Activated CD8-positive, alpha-beta memory T cell treated with anti-CD3 and anti-CD28 coated beads for 1 hour (primary cell): ENCODE results near the gene AS3MT.
"Not testable (repeated sequence)": the region's sequence is repeated elsewhere in the genome, so short reads cannot be mapped to it uniquely, and the experiment has no call there.

Experiments
- DNase-seq, 2 donors: peaks; one replicate each; pipeline ENCODE4 v3.0.0-alpha.2; 2020; ENCODE audit warnings: low read depth in 1 of 2; ENCODE audit errors: extremely low read depth in 1 of 2

Gene AS3MT, protein sequence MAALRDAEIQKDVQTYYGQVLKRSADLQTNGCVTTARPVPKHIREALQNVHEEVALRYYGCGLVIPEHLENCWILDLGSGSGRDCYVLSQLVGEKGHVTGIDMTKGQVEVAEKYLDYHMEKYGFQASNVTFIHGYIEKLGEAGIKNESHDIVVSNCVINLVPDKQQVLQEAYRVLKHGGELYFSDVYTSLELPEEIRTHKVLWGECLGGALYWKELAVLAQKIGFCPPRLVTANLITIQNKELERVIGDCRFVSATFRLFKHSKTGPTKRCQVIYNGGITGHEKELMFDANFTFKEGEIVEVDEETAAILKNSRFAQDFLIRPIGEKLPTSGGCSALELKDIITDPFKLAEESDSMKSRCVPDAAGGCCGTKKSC

DNA sequence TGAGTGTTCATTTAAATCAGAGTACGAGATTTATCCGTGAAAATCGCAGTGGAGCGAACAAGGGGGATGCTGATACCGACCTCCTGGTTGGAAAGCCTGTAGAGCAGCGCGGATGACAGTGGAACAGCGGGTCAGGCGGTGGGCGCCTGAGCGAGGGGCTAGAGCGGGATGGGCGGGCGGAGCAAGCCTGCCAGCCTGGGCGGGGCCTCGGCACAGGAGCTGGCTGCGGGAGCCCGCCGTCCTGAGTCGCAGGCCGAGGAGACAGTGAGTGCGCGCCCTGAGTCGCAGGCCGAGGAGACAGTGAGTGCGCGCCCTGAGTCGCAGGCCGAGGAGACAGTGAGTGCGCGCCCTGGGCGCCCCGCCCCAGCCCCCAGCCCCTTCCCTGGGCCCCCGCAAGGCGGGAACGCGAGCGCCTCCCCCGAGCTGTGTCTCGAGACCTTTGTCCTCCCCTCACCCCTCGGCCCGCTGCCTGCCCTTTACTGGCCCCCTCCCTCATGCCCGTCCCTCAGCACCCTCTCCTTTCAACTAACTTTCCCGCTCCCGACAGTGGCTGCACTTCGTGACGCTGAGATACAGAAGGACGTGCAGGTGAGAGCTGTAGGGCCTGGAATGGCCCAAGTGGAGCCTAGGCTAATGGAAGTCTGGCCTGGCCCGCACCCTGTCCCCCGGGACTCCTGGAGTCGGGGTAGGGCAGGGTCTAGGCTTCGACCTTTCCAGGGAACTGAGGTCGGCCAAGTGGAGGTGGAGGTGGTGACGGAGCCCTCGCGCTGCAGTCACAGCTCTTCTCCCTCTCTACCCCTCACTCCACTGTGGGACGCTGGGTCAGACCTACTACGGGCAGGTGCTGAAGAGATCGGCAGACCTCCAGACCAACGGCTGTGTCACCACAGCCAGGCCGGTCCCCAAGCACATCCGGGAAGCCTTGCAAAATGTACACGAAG lies at the start of gene AS3MT:
TSS of gene AS3MT (plus strand) at position 213 of the 941 bp plus-strand sequence. CDS start at position 336, 123 bp downstream.
- DNase-seq, result no peak

DNA sequence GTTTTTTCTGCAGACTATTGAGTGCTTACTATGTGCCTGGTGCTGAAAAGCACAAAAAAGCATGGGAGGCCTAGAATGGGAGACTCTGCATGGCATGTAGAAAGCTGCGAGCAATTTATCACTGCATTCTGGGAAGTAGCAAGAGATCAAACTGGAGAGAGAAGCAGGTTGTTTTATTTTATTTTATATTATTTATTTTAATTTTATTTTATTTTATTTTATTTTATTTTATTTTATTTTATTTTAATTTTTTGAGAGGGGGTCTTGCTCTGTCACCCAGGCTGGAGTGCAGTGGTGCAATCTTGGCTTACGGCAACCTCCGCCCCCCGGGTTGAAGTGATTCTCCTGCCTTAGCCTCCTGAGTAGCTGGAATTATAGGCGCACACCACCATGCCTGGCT lies 49.3 kb upstream of the AS3MT start:
- not testable (repeated sequence) for DNase-seq

DNA sequence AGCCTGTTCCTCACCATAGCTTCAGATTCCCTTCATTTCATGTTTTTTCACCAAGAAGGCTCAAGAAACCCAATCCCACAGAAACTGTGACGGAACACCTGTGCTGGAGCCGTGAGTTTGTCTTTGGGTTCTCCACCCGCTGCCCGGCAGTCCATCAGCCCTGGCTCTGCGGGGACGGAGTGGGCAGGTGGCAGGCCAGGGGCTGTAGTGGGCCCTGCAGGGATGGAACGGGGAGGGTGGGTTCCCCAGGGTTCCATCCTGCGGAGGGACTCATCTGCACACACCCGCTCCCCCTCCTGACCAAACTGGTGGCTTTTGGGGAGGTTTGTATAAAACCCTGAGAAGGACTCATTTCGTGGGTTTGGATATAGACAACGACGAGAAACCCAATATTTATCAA lies 47.0 kb upstream of the AS3MT start:
- no peak for DNase-seq

DNA sequence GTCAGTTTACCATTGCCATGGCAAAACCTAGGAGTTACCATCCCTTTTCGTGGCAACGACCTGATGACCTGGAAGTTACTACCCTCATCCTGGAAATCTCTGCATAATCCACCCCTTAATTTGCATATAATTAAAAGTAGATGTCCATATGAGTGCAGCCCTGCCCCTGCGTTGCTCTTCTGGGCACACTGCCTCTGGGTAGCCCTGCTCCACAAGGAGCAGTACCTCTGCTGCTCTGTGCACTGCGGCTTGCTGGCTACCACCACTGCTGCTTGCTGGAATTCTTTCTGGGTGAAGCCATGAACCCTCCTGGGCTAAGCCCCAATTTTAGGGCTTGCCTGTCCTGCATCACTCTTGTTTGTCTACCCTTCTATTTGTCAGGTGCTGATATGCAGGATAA lies 44.6 kb upstream of the AS3MT start:
- no peak for DNase-seq

DNA sequence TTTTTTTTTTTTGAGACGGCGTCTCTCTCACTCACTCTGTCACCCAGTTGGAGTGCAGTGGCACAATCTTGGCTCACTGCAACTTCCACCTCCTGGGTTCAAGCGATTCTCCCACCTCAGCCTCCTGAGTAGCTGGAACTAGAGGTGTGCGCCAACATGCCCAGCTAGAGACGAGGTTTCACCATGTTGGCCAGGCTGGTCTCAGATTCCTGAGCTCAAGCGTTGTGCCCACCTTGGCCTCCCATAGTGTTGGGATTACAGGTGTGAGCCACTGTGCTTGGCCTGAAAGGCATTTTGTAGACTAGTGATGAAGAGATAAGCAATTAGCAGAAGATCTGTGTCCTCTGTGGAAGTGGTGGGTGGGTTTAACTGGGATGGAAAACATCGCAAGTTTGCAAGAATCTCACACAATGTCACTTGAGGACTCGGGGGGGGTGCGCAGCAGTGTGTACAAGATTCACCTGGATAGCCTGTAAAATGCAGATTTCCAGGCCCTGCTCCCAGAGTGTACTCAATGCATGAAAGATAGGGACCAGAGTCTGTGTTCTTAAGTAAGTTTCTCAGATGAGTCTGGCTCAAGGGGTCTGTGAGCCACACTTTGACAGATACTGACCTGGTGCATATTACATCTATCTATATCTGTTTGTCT lies 43.0 kb upstream of the AS3MT start:
- DNase-seq, result no peak

DNA sequence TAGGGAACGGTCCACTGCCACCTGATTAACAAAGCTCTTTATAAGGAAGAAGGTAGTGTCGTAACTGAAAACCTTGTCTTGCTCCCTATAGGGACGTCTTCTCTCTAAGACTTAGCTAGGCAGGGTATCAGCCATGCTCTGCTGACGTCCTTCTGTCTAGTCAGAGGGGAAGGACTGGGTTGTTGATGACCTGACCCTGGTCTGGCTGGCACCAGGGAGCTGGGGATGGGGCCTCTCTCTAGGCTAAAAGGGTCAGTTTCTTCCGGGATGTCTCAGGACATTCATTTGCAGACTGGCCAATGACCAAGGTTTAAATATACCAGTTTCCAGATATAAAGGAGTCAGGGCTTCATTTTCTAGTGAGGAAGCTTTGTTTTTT lies 41.7 kb upstream of the AS3MT start:
- no peak for DNase-seq

DNA sequence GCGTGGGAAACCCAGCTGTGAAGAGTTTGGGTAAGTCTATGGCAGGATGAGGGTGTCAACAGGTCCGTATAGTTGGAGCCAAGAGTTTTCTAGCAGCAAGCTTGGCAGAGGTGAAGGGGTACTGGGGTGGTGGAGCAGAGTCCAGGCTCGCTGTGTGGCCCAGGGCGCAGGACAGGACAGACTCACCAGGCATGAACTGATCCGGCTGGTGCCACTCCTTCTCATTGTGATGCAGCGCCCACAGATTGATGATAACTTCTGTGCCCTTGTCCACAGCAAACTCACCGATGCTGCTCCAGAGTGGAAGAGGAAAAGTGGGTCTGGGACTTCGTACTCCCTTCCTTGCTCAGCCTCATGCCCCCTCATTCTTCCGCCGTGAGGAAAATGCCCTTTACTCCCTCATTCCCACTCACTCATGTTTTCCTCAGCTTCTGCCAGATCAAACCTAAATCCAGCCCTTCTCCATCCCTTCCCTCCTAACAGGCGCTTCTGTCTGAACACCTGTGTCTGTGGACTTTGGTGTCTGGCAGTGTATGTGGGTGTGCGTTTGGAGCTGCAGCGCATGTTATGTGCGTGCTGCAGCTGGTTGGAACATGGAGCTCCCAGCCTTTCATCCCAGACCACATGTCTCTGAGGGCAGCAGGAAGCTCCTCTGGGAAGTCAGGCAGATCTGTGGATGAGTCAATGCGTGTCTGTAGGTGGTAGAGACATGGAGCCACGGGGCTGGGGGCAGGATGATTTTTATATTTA lies 37.8 kb upstream of the AS3MT start:
- no peak for DNase-seq

DNA sequence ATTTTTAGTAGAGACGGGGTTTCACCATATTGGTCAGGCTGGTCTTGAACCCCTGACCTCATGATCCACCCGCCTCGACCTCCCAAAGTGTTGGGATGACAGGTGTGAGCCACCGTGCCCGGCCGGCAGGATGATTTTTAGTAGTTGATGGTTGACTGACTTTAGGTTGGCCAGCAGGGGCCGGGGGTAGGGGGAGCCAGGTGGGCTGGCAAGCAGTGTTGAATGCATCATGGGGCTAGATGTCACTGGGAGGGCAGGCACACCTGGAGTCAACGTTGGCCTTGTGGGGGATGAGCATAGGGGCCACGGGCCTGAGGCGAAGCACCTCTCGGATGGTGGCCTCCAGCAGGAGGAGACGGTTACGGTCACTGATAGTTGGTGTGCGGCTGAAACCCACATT lies 37.0 kb upstream of the AS3MT start:
- no peak for DNase-seq

DNA sequence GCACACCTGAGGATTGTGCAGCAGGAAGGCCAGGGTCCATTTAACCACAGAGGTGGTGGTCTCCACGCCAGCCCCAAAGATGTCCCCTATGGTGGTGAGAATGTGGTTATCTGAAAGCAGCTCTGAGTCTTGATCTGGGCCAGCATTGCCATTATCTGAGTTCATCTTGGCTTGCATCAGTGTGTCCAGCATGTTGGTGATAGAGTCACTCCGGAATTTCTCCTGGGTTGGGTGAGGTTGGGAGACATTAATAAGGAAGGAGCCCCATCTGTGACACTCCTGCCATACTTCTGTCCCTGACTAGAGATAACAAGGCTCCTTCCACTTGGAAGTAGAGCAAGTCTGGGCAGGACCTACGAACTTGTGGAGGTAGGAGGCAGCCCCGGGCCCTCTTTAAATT lies 36.3 kb upstream of the AS3MT start:
- no peak for DNase-seq

DNA sequence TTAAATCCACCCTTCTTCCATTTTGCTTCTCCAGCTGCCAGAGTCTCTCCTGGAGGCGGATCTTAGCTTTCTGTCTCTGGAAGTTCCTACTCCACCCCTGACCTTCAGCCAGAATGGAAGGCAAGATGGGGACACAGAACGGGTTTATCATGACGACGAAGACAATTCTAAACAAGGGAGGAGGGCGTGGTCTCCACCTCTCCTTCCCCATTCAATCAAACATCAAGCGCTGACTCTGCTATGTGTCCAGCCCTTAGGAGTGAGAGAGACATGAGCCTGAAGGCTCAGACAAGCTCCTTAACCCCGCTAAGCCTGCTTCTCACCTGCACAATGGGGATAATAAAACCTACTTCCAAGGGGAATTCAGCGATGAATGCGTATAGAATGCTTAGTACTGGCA lies 35.1 kb upstream of the AS3MT start:
- no peak for DNase-seq

DNA sequence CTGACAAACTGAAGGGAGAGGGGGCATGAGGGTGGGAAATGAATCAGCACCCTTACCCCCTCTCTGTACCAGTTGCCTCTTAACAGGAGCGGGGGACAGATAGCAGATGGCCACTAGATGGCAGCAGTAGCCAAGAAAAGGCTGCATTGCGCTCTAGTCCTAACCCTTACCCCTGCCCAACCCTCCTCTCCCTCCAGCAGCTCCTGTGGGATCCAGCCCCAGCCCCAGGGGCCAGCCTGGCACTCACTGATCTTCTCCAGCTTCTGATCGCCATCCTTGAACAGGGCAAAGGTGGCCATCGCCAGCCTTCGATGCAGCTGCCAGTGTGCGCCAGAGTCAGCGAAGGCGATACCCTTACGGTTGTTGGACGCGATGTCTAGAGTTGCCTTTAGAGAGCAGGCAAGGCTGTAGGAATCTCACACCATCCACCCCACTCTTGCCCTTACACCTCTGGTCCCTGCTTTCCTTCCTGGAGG lies 34.2 kb upstream of the AS3MT start:
- DNase-seq, result peak; percentile 49 to 61

DNA sequence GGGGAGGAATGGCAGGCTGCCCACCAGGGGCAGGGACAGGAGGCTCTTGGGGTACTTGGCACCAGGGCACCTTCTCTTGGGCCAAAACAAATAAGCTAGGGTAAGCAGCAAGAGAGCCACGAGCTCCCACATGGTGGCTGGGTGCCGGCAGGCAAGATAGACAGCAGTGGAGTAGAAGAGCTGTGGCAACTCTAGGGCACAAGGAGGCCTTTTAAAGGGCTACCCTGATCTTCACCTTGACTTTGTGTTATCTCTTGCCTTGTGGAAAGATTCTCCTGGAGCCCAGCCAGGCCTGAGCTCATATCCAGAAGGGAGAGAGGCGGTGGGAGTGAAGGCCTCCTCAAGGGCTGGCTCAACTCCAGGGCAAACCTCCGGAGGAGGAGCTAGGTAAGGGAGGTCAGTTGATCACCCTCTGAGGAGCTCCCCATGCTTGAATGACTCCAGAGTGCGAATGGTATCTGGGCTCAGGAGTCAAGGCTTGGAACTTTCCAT lies 32.0 kb upstream of the AS3MT start, which contains the start of gene CYP17A1:
TSS of gene CYP17A1 (minus strand) at position 184 of the 492 bp plus-strand sequence. CDS start at position 132, 52 bp downstream.
- no peak for DNase-seq

DNA sequence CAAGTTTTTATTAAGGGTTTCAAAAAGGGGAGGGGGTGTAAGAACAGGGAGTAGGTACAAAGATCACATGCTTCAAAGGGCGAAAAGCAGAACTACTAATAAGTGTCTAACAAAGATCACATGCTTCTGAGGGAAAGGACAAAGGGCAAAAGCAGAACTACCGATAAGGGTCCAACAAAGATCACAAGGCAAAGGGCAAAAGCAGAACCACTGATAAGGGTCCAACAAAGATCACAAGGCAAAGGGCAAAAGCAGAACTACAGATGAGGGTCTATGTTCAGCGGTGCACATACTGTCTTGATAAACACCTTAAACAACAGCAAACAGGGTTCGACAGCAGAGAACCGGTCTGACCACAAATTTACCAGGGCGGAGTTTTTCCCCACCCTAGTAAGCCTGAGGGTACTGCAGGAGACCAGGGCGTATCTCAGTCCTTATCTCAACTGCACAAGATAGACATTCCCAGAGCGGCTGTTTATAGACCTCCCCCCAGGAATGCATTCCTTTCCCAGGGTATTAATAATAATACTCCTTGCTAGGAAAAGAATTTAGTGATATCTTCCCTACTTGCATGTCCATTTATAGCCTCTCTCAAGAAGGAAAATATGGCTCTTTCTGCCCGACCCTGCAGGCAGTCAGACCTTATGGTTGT lies 30.9 kb upstream of the AS3MT start:
- DNase-seq, result not testable (repeated sequence)

DNA sequence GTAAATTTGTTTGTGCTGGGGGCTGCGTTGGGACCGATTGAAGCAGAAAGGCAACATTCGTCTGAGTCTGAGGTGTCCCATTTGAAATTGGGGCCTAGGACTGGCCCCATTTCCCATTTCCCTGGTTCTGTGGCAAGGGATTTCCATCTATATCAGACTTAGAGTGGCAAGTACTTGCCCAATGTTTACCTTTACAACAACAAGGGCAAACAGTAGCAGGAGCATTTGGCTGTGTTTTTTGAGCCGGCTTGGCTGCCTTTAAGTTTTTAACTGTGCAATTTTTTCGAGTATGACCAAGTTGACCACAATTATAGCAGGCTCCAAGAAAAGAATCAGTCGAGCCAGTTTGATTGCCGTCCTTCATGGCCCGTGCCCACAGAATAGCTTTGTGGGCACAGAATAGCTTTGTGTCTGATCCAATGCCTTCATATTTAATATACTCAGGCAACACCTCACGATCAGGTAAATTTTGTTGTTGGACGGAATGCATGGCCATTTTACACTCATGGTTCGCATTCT lies 27.4 kb upstream of the AS3MT start:
- no peak for DNase-seq

DNA sequence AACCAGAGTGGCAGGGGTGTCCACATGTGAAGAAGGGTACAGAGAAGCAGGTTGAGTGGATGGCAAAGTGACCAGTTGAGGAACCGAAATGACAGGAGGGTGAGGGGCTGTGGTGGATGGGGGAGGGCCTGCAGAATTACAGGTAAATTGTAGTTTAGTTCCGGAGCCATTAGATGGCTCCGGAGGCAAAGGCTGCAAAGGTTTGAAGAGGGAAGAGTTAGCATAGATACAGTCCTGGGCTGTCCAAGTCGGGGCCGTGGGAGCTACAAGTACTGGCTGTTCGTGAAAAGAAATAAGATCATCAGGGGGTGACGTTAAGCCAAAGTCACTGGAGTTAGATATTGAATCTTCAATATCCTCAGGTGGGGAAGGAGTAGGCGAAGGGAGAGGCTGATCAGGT lies 26.1 kb upstream of the AS3MT start:
- DNase-seq, result not testable (repeated sequence)

DNA sequence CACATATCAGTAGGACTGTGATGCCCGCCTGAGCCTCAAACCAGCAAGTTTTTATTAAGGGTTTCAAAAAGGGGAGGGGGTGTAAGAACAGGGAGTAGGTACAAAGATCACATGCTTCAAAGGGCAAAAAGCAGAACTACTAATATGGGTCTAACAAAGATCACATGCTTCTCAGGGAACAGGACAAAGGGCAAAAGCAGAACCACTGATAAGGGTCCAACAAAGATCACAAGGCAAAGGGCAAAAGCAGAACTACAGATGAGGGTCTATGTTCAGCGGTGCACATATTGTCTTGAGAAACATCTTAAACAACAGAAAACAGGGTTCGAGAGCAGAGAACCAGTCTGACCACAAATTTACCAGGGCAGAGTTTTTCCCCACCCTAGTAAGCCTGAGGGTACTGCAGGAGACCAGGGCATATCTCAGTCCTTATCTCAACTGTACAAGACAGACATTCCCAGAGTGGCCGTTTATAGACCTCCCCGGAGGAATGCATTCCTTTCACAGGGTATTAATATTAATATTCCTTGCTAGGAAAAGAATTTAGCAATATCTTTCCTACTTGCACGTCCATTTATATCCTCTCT lies 25.0 kb upstream of the AS3MT start:
- not testable (repeated sequence) for DNase-seq

DNA sequence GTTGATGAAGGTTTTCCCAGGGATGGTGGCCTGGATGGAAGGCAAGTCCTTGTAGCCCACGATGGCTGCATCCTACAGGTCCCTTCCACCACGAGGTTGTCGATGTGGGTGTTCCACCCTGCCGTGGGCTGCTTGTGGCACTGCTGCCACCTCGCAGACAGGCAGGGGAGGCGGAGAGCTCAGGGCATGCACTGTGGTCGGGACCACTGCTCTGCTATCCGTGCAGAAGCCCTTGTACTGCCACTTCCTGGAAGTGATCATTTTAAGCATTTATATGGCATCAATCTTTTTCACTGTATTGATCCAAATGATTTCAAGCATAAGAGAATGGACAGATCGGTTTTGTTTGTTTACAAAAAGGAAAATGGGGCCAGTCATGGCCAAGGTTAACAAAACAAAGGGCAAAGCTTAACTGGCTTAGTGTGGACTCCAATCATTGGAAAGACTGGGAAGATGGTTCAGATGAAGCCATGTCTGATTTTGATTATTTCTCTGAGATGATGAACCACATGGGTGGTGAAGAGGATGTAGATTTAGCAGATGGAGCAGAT lies 23.8 kb upstream of the AS3MT start:
- DNase-seq, result no peak

DNA sequence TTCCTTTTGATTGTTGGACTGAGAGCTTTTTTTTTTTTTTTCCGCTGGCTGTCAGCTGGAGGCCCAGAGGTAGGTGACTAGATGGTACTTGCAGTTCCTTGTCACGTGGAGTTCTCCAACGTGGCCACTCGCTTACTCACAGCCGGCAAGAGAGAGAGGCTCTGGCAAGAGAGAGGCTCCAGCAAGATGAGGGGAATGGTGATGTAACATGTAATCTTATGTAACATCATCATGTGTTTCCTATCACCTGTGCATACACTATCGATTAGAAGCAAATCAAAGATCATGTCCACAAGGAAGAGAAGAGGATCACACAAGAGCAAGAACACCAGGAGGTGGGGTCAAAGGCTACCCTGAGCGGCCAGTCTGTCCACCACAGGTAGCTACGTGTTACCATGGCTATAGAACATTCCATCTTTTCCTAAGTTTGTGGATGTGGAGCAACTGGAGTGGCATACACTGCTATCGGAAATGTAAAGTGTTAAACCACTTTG lies 19.2 kb upstream of the AS3MT start:
- DNase-seq, result no peak

DNA sequence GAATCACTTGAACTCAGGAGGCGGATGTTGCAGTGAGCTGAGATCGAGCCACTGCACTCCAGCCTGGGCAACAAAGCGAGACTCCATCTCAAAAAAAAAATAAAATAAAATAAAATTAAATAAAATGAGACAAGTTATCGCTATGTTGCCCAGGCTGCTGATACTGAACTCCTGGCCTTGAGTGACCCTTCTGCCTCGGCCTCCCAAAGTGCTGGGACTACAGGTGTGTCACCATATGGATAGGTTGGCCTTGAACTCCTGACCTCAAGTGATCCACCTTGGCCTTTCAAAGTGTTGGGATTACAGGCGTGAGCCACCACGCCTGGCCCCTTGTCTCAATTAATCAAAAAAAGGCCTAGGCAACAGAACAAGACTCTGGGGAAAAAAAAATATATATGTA lies 16.0 kb upstream of the AS3MT start:
- DNase-seq, result not testable (repeated sequence)
